ENCODE measurements around the gene PID1.

DNA sequence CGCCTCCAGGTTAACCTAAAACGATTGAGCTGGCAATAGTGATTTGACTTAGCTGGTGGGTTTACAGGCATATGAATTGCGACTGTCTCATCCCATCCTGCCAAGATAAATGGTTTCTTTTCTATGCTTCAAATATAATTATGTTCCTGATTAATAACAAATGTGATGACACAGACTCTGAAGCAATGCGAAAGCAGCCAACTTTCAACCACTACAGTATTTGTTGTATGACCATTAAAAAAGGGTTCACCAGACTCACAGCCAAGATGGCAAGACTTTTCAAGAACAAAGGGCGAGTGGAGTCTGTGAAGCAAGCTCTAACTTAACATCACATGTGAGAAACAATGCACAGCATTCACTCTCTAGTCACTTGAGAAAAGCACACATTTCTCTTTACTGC lies 186.6 kb downstream of the PID1 start:
- TF ChIP-seq, protein P1, sequence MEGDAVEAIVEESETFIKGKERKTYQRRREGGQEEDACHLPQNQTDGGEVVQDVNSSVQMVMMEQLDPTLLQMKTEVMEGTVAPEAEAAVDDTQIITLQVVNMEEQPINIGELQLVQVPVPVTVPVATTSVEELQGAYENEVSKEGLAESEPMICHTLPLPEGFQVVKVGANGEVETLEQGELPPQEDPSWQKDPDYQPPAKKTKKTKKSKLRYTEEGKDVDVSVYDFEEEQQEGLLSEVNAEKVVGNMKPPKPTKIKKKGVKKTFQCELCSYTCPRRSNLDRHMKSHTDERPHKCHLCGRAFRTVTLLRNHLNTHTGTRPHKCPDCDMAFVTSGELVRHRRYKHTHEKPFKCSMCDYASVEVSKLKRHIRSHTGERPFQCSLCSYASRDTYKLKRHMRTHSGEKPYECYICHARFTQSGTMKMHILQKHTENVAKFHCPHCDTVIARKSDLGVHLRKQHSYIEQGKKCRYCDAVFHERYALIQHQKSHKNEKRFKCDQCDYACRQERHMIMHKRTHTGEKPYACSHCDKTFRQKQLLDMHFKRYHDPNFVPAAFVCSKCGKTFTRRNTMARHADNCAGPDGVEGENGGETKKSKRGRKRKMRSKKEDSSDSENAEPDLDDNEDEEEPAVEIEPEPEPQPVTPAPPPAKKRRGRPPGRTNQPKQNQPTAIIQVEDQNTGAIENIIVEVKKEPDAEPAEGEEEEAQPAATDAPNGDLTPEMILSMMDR (conservative IDR thresholded peaks at IDR 0.05; ENCODE audit: low read length) = no peak
- no peak for TF ChIP-seq EZH2phosphoT487 (IDR thresholded peaks at IDR 0.05; ENCODE audit: borderline replicate concordance, low read depth, low read length)

Data from OCI-LY7 (cell line).